SU-DHL-6 (cell line): ENCODE results near the gene SUMO2.

Source experiments
- EZH2phosphoT487 ChIP-seq: fragments of 200-600 bp; sonication (generic), shearing (Covaris generic); conservative IDR thresholded peaks from 2 replicates; pipeline ENCODE4 v1.6.1; 2018; ENCODE audit warnings: mild to moderate bottlenecking, antibody characterized with exemption, low read length, moderate library complexity, mixed read lengths
- TF ChIP-seq, protein P1 (sequence below): fragments of 200-600 bp; sonication (generic); IDR thresholded peaks from one replicate; pipeline ENCODE4 v1.5.1; 2017; ENCODE audit warnings: antibody characterized with exemption, mild to moderate bottlenecking, low read length, moderate library complexity; ENCODE audit not compliant: insufficient read depth, poor library complexity, severe bottlenecking

DNA sequence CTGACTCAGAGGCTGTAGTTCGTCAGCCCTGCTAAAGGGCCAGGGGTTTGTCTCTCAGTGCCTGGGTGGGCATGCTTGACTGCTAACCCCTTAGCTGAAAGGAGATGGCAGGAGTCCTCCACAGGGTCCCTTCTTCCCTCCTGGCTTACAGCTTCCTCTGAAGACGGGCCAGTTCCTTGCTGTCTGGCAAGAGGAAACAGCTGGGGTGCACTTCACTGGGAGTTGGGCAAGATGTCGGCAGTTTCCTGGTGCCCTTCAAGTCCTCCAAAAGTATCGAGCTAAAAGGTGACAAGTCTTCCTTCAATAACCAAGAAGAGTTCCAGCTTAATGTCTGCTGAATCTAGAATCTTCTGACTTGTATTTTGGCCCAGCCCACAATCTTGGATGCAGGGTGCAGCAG, 46.1 kb upstream of the SUMO2 start:
- TF ChIP-seq, protein P1, sequence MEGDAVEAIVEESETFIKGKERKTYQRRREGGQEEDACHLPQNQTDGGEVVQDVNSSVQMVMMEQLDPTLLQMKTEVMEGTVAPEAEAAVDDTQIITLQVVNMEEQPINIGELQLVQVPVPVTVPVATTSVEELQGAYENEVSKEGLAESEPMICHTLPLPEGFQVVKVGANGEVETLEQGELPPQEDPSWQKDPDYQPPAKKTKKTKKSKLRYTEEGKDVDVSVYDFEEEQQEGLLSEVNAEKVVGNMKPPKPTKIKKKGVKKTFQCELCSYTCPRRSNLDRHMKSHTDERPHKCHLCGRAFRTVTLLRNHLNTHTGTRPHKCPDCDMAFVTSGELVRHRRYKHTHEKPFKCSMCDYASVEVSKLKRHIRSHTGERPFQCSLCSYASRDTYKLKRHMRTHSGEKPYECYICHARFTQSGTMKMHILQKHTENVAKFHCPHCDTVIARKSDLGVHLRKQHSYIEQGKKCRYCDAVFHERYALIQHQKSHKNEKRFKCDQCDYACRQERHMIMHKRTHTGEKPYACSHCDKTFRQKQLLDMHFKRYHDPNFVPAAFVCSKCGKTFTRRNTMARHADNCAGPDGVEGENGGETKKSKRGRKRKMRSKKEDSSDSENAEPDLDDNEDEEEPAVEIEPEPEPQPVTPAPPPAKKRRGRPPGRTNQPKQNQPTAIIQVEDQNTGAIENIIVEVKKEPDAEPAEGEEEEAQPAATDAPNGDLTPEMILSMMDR, result no peak
- no peak for TF ChIP-seq EZH2phosphoT487
